Keratinocyte (primary cell): ENCODE data around the gene ERI2. TPM values are rescaled to one million over a fixed set of nuclear protein-coding genes. Genes with fewer than 3 reads are reported as not detected.

Experiments
- DNase-seq: peaks from one replicate; pipeline ENCODE4 v3.0.0-alpha.2; 2011; ENCODE audit warnings: low read depth, missing footprints, low spot score
- FAIRE-seq: peaks from 2 replicates; lab custom pipeline; 2011; peaks lifted over from hg19 to GRCh38; lab: Jason Lieb, UNC
- H2AFZ ChIP-seq: 2 replicates; pipeline ENCODE4 v1.6.0; 2012; ENCODE audit warnings: low read length, control low read depth, inconsistent platforms; ENCODE audit not compliant: control insufficient read depth
- H3K27ac ChIP-seq: 2 replicates; pipeline ENCODE4 v1.5.1; 2011; ENCODE audit warnings: low read length; ENCODE audit not compliant: control insufficient read depth, insufficient read depth
- H3K27me3 ChIP-seq: 3 replicates; pipeline ENCODE4 v1.6.0; 2011; ENCODE audit warnings: low read length; ENCODE audit not compliant: control insufficient read depth, insufficient read depth; ENCODE audit errors: extremely low read depth
- H3K36me3 ChIP-seq, 2 experiments: 2 replicates in 1 of 2; 3 replicates in 1 of 2; pipeline ENCODE4 v1.5.1; 2011; ENCODE audit warnings: low read length in 2 of 2, mild to moderate bottlenecking in 1 of 2; ENCODE audit not compliant: control insufficient read depth in 2 of 2, insufficient read depth in 2 of 2; ENCODE audit errors: extremely low read depth in 1 of 2
- H3K4me1 ChIP-seq: 3 replicates; pipeline ENCODE4 v1.5.1; 2011; ENCODE audit warnings: low read length; ENCODE audit not compliant: control insufficient read depth, insufficient read depth; ENCODE audit errors: extremely low read depth
- H3K4me2 ChIP-seq: 3 replicates; pipeline ENCODE4 v1.6.0; 2011; ENCODE audit warnings: low read depth, low read length; ENCODE audit not compliant: control insufficient read depth, insufficient read depth; ENCODE audit errors: extremely low read depth
- H3K4me3 ChIP-seq, 3 experiments: fragments of 200-600 bp in 1 of 3; sonication (generic) in 1 of 3; 2 replicates in 2 of 3; 3 replicates in 1 of 3; pipeline ENCODE4 v1.5.1; 2011 to 2016; ENCODE audit warnings: low read length in 3 of 3, mild to moderate bottlenecking in 3 of 3, control low read depth in 2 of 3, inconsistent platforms in 1 of 3, low read depth in 1 of 3, mixed read lengths in 1 of 3, mixed run types in 1 of 3, moderate library complexity in 1 of 3; ENCODE audit not compliant: control insufficient read depth in 2 of 3, insufficient read depth in 2 of 3; ENCODE audit errors: extremely low read depth in 1 of 3
- H3K79me2 ChIP-seq: 2 replicates; pipeline ENCODE4 v1.6.0; 2012; ENCODE audit warnings: low read length; ENCODE audit not compliant: control insufficient read depth, insufficient read depth
- H3K9ac ChIP-seq: 3 replicates; pipeline ENCODE4 v1.6.0; 2011; ENCODE audit warnings: low read length; ENCODE audit not compliant: control insufficient read depth, insufficient read depth; ENCODE audit errors: extremely low read depth
- H3K9me1 ChIP-seq: 3 replicates; pipeline ENCODE4 v1.6.0; 2011; ENCODE audit warnings: low read length; ENCODE audit not compliant: control insufficient read depth, insufficient read depth; ENCODE audit errors: extremely low read depth
- H3K9me3 ChIP-seq: 2 replicates; pipeline ENCODE4 v1.5.1; 2012; ENCODE audit warnings: low read depth, low read length; ENCODE audit not compliant: control insufficient read depth
- H4K20me1 ChIP-seq: 3 replicates; pipeline ENCODE4 v1.6.0; 2011; ENCODE audit warnings: low read length; ENCODE audit not compliant: control insufficient read depth, insufficient read depth; ENCODE audit errors: extremely low read depth
- EZH2 ChIP-seq: IDR thresholded peaks from one replicate; pipeline ENCODE4 v1.6.1; 2012; ENCODE audit warnings: inconsistent platforms, mild to moderate bottlenecking, low read length, moderate library complexity
- dilution Hi-C: fragments of 300-500 bp; cut with MboI; formaldehyde crosslinking; loops from one replicate; pipeline ENCODE4 v1.7.0; 2020; ENCODE audit warnings: low sequenced_read_pairs; ENCODE audit not compliant: extremely low pct_ligation_motif_present
- polyA minus RNA-seq, 3 experiments: library from RNA; depleted of rRNA, polyadenylated mRNA; stranded (reverse); fragments of >200 nt; gene quantifications; 1 replicate in 1 of 3; 2 replicates in 1 of 3; 3 replicates in 1 of 3; pipeline ENCODE4 v1.2.3, GENCODE V29; 2011
- polyA plus RNA-seq, 5 experiments: library from polyadenylated mRNA; depleted of rRNA in 3 of 5; stranded (reverse) in 3 of 5; stranded (forward) in 1 of 5; unstranded in 1 of 5; fragments of >200 nt; gene quantifications; 1 replicate in 1 of 5; 2 replicates in 3 of 5; 3 replicates in 1 of 5; pipeline versions ENCODE4 v1.2.1 to v1.2.3, GENCODE V29; 2011 to 2012; ENCODE audit warnings: missing spikeins in 2 of 5, low read depth in 1 of 5, low replicate concordance in 1 of 5
- TF ChIP-seq, protein P1 (sequence below), 3 experiments: IDR thresholded peaks in 1 of 3; conservative IDR thresholded peaks in 1 of 3; optimal IDR thresholded peaks in 1 of 3; 2 replicates in 2 of 3; 3 replicates in 1 of 3; pipeline versions ENCODE3 to v1.5.1; 2011; ENCODE audit warnings: low read length in 3 of 3, mild to moderate bottlenecking in 3 of 3, moderate library complexity in 2 of 3, control low read depth in 1 of 3, inconsistent platforms in 1 of 3; ENCODE audit not compliant: insufficient read depth in 2 of 3; ENCODE audit errors: extremely low read depth in 1 of 3

ERI2 gene
- polyA plus RNA-seq (15.2 to 35.3 TPM (median 19.5 TPM) in 3 replicates), polyA minus RNA-seq (2.0 to 10.3 TPM (median 6.2 TPM) in 3 replicates)
- 16.9 TPM for polyA plus RNA-seq (2011; ENCODE audit: low read depth)
- polyA plus RNA-seq (2011; cell fraction: cytosol; rRNA removed) = 8.5 and 15.5 TPM in 2 replicates
- polyA plus RNA-seq (2011; cell fraction: nucleus; rRNA removed) = 11.2 and 18.7 TPM in 2 replicates
- 10.6 and 11.2 TPM in 2 replicates for polyA plus RNA-seq (2012; ENCODE audit: low replicate concordance)
- polyA minus RNA-seq (2011; cell fraction: cytosol; rRNA and poly(A)+ RNA removed) = 5.6 TPM
- 4.7 and 10.2 TPM in 2 replicates for polyA minus RNA-seq (2011; cell fraction: nucleus; rRNA and poly(A)+ RNA removed)

DNA sequence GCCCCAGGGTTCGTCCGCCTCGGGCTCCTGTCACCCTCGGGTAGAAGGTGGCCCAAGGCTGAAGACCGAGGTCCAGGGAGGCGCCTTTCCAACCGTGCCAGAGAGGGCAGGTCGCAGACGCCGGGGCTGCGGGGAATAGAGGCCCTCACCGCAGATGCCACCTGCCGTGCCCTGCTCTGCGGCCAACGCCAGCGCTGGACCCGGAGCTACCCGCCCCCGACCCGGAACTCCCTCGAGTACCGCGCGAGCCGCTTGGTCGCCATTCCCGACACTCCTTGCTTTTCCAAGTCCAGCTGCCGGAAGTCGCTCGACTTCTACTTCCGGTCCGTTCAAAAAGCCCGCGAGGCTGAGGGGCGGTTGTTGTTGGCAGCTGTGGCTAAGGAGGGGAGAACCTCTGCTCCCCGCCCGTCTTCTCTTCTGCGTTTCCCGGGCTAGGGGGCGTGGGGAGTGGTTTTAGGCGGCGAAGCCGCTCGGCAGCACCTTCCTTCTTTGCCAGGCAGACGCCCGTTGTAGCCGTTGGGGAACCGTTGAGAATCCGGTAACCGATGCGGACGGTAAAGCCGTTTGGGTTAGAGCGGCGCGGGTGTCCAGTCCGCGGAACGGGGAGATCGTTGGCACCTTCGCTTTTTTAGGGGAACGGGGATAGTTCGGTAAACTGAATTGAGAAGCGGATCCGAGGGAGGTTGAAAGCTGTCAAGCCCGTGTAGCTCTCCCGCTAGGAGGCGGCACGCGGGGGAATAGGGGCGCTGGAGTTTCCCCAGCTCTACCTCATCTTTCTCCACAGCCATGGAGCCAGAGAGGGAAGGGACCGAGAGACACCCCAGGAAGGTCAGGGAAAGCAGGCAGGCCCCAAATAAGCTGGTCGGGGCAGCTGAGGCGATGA, at the start of gene ERI2, which contains the start of gene REXO5:
TSS of gene ERI2 (minus strand) at position 305 of the 883 bp plus-strand sequence. CDS start at position 263, 42 bp downstream.
TSS of gene REXO5 (plus strand) at position 360 of the 883 bp plus-strand sequence. CDS start at position 787, 427 bp downstream.
- H3K9me3 ChIP-seq = no peaks in the 10 kb centered on the region
- peaks cover 0 to 4% of the 10 kb centered on the region in 2 experiments for H3K36me3 ChIP-seq
- H3K9me1 ChIP-seq = no peaks in the 10 kb centered on the region
- TF ChIP-seq, protein P1, sequence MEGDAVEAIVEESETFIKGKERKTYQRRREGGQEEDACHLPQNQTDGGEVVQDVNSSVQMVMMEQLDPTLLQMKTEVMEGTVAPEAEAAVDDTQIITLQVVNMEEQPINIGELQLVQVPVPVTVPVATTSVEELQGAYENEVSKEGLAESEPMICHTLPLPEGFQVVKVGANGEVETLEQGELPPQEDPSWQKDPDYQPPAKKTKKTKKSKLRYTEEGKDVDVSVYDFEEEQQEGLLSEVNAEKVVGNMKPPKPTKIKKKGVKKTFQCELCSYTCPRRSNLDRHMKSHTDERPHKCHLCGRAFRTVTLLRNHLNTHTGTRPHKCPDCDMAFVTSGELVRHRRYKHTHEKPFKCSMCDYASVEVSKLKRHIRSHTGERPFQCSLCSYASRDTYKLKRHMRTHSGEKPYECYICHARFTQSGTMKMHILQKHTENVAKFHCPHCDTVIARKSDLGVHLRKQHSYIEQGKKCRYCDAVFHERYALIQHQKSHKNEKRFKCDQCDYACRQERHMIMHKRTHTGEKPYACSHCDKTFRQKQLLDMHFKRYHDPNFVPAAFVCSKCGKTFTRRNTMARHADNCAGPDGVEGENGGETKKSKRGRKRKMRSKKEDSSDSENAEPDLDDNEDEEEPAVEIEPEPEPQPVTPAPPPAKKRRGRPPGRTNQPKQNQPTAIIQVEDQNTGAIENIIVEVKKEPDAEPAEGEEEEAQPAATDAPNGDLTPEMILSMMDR (optimal IDR thresholded peaks at IDR 0.05 in 1 of 3, IDR thresholded peaks at IDR 0.05 in 1 of 3, conservative IDR thresholded peaks at IDR 0.05 in 1 of 3; ENCODE audit: extremely low read depth in 1 of 3, insufficient read depth in 2 of 3, low read length in 3 of 3) = peak; percentile 52 to 69 (median 66)
- no peak for TF ChIP-seq EZH2
- peak within 1 kb of the TSS; percentile 96 for H2AFZ ChIP-seq
- H3K27ac ChIP-seq = peak within 1 kb of the TSS; percentile 89
- H3K9ac ChIP-seq = peak within 1 kb of the TSS; percentile 89
- peak within 1 kb of the TSS; percentile 86 to 95 (median 93) for H3K4me3 ChIP-seq
- H3K4me2 ChIP-seq = peak within 1 kb of the TSS; percentile 88
- DNase-seq (peak; percentile 60), FAIRE-seq (peak; percentile 13)
- peaks cover 2% of the 10 kb centered on the region for H3K79me2 ChIP-seq
- H4K20me1 ChIP-seq = no peaks in the 10 kb centered on the region
- H3K27me3 ChIP-seq = no peaks in the 10 kb centered on the region
- peaks cover 7% of the 10 kb centered on the region for H3K4me1 ChIP-seq
- dilution Hi-C loops = no loop called here

DNA sequence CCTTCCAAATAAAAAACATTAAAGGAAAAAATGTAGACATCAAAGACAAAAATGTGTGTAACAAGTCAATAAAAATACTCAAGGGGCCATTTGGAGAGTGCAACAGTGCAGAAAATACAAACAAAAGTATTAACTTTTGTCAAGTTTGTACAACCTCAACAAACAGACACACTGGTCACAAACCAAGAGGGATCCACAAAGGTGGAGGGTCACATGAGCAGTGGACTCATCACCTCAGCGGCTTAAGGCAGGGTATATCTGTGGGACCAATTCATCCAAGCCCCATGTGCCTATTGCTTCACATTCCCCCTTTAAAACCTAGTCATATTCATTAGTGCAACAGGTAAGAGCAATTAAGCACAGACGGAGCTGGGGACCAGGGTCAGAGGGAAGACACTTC, 48.7 kb upstream of the ERI2 start:
- Histone ChIP-seq H3K9ac (no peak overlapping the region), H3K4me1 (peaks cover 30% of the 10 kb centered on the region), H3K9me3 (no peaks in the 10 kb centered on the region), H3K4me2 (no peak overlapping the region), H3K4me3 (no peak overlapping the region), H4K20me1 (no peaks in the 10 kb centered on the region), H3K27ac (no peak overlapping the region), H3K27me3 (no peaks in the 10 kb centered on the region), H2AFZ (no peak overlapping the region), H3K9me1 (no peaks in the 10 kb centered on the region), H3K36me3 (peaks cover 11 to 12% of the 10 kb centered on the region in 2 experiments), H3K79me2 (no peaks in the 10 kb centered on the region)
- TF ChIP-seq EZH2 = no peak
- TF ChIP-seq, protein P1 (optimal IDR thresholded peaks at IDR 0.05 in 1 of 3, IDR thresholded peaks at IDR 0.05 in 1 of 3, conservative IDR thresholded peaks at IDR 0.05 in 1 of 3; ENCODE audit: extremely low read depth in 1 of 3, insufficient read depth in 2 of 3, low read length in 3 of 3) = no peak
- DNase-seq (no peak), FAIRE-seq (no peak)
- dilution Hi-C loops = no loop called here
